GM21447 (cell line): ENCODE data around the gene TTC28.
"Not testable (repeated sequence)": the region's sequence is repeated elsewhere in the genome, so short reads cannot be mapped to it uniquely, and the experiment has no call there.

ENCODE experiments used
- ATAC-seq: cut with Tn5 transposase; IDR thresholded peaks from one replicate; pipeline ENCODE4 v1.9.1; 2021; ENCODE audit not compliant: unreplicated experiment

TTC28 gene

DNA sequence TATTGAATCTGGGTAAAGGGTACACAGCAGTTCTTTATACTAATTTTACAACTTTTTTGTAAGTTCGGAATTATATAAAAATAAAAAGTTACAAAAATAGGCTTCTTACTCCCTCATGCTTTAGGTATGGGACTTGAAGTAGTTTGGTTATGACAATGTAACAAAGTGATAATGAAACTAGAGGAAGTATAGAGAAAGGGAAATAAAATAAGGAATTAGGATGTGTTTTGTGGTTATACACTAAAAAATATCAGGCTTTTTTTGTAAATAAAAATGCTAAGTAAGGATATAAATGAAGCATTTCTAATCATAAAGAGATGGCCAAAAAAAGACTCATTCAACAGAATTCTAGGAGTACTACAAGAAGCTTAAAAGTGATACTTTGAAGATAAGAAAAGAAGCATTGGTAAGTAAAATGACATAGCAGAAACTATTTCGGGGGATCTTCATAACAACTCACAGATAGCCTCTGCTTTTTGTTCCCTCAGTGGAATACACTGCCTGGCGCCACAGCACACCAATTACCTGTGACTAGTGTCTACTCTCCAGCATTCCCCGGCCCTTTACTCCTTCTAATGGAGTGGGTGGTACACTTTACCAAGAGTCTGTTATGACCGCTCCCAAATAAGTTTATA lies 437.9 kb downstream of the TTC28 start:
- ATAC-seq: no peak

GRCh38 chr22:28239941-28240340 lies 439.7 kb downstream of the TTC28 start:
- no peak for ATAC-seq

DNA sequence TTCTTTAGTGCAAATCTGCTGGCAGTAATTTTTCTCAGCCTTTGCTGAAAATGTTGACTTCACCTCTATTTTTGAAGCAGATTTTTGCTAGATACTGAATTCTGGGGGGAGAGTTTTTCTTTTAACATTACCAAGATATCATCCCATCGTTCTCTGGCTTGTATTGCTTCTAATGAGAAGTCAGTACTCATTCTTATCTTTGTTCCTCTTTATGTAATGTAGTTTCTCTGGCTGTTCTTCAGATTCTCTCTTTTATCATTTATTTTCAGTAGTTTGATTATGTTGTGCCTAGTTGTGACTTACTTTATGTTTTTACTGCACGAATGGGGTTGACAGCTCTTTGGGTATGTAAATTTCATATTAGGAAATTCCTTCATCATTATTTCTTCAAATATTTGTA lies 441.9 kb downstream of the TTC28 start:
- ATAC-seq: no peak

GRCh38 chr22:28237112-28237511 lies 442.5 kb downstream of the TTC28 start:
- ATAC-seq: no peak

DNA sequence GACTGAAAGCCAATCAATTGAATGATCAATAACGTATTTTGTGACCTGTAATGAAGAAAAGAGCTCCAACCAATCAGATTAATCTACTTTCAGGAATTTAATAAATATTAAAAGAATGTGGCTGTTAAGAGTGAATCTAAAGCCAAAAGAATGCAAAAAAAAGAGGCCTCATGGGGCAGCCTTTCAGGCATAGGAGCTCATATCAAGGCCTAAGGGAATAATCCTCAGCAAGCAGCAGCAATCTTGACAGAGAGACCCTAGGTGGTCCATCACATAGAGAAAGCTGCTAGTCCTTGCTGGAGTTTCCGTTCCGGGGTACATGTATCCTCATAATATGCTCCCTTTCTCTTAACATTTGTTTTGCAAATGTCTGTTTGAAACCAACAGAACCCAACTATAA lies 447.4 kb downstream of the TTC28 start:
- no peak for ATAC-seq

GRCh38 chr22:28231441-28231840 lies 448.2 kb downstream of the TTC28 start:
- ATAC-seq: no peak

- no peak for ATAC-seq
Observed at GRCh38 chr22:28230671-28231070, 449.0 kb downstream of the TTC28 start.

DNA sequence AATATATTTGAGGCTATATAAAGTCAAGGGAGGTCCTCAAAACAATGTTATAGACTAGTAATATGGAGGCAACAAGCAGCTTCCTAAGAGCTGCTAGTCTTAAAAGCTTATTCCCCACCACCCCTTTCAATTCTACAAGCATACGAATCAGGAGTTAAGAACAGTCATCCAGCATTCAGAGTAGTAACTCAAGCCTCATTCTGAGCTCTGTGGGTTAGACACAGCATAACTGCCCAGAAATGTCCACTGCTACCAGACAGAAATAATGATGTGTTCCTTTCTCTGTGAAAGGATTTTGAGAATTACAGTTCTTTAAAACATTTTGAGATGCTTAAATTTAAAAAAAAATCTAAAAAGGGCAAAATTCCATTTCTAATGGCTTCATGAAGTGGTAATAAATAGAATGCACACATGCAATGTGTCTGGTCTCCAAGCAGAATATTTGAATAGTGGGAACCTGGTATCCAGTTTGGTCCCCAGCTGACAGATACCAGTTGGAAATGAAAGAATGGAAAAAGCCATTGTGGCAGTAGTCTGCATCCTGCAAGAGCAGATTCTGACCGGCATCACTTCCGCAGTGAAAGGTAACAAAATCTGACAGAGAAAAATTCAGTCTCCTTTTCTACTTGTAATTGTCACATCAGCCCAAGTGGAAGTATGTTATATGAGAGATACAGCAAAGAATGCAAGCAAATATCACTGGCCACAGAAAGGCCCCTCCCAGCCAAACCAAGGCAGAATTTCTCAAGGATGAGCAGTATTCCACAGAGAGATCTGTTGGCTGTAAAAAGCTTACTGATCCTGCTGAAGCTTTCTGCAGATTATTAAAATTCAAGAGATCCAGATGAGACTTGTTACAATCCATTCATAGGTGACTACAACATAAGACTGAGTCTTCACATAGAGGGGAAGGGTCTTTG lies 449.8 kb downstream of the TTC28 start:
- no peak for ATAC-seq

- ATAC-seq: no peak
Observed at GRCh38 chr22:28223826-28224225, 455.8 kb downstream of the TTC28 start.

GRCh38 chr22:28222976-28223745 lies 456.5 kb downstream of the TTC28 start:
- ATAC-seq: no peak

DNA sequence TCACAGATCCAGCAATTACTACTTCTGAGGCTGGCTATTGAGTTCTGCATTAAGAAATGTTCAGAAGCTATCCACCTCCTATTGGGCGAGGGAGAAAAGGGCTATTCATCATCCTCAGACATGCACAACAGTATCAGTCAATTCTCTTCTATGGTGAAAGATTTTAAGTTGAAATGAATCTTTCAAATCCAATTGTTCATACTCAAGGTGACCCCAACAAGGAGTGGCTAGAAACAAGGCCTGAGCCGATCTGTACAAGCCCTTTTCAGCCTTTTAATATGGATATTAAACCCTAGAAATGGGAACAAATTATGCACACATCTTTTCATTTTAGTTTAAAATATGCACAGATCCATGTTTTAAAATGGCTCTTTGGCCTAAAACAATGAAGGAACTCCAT lies 457.1 kb downstream of the TTC28 start:
- no peak for ATAC-seq

GRCh38 chr22:28222052-28222451 lies 457.6 kb downstream of the TTC28 start:
- no peak for ATAC-seq

GRCh38 chr22:28220626-28221363 lies 458.8 kb downstream of the TTC28 start:
- ATAC-seq: no peak

- ATAC-seq: no peak
Observed at GRCh38 chr22:28217277-28217676, 462.4 kb downstream of the TTC28 start.

GRCh38 chr22:28214750-28215149 lies 464.9 kb downstream of the TTC28 start:
- ATAC-seq: not testable (repeated sequence)

DNA sequence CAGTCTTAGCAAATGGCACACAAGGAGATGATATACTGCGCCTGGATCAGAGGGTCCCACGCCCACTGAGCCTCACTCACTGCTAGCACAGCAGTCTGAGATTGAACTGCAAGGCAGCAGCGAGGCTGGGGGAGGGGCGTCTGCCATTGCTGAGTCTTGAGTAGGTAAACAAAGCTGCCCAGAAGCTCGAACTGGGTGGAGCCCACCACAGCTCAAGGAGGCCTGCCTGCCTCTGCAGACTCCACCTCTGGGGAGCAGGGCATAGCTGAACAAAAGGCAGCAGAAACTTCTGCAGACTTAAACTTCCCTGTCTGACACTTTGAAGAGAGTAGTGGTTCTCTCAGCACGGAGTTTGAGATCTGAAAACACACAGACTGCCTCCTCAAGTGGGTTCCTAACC lies 470.2 kb downstream of the TTC28 start:
- not testable (repeated sequence) for ATAC-seq

DNA sequence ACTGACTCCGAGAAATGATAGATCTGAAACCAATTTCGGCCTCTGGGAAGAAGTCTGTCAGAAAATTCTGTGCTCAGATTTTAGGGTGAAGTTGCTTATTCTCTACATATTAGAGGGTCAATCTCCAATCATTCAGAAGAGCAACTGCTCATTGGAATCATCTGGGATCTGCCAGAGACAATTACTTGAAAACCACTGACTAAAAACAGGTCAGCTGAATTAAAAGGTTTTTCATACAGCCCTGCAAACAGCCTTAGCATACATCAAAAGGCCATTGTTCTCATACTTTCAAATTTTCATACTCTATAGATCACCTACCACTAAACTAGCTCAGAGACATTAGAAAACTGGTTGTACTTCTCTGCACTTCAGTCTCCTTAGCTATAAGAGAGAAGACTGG lies 470.9 kb downstream of the TTC28 start:
- ATAC-seq: no peak

DNA sequence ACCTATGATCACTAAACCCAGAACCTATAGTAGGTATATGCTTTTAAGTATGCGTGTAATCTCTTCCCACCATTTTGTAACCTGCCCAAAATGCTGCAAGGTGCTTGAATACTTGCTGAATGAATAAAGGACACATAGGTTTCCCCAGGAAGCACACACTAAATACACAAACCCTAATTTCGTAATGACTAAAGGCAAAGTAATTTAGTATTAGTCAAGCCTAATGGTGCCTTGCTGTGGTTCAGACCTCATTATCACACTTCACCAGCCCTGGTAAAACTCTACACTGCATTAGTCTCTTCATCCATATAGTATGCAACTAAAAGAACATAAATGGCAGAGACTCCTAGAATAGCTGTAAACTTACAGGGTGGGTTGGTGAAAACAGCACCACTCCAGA lies 471.6 kb downstream of the TTC28 start:
- ATAC-seq: no peak

GRCh38 chr22:28207281-28208030 lies 472.2 kb downstream of the TTC28 start:
- no peak for ATAC-seq

DNA sequence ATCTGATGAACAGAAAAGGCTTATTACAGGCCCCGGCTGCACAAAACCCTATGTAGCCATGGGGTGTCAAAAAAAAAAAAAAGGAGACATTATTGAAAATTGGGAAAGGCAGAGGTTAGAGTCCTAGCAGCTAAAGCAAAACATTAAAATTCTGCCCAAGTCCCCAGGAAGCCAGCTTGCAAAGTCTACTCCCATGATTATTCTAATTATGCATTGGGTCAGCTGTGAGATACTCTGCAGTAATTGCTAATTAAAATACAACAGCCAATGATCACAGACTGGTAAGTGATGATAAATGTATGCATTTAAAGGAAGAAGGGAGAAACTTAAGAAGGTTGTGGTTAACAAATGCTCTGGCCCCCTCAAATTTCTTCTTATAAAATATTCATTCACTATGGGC lies 473.7 kb downstream of the TTC28 start:
- no peak for ATAC-seq
